Neural progenitor cell (in vitro differentiated cells): Measurements from ENCODE around the gene SAPCD1.

ENCODE experiments used
- EZH2 ChIP-seq: fragments of 200-600 bp; sonication (generic); IDR thresholded peaks from 2 replicates; pipeline ENCODE4 v1.6.1; 2017; ENCODE audit warnings: antibody characterized with exemption, mild to moderate bottlenecking, moderate library complexity
- EZH2phosphoT487 ChIP-seq: fragments of 200-600 bp; sonication (generic); IDR thresholded peaks from 2 replicates; pipeline ENCODE4 v1.6.1; 2017; ENCODE audit warnings: antibody characterized with exemption
- TF ChIP-seq, protein P1 (sequence below): fragments of 200-600 bp; sonication (generic); IDR thresholded peaks from 2 replicates; pipeline ENCODE4 v1.5.1; 2017; ENCODE audit warnings: antibody characterized with exemption, mild to moderate bottlenecking

DNA sequence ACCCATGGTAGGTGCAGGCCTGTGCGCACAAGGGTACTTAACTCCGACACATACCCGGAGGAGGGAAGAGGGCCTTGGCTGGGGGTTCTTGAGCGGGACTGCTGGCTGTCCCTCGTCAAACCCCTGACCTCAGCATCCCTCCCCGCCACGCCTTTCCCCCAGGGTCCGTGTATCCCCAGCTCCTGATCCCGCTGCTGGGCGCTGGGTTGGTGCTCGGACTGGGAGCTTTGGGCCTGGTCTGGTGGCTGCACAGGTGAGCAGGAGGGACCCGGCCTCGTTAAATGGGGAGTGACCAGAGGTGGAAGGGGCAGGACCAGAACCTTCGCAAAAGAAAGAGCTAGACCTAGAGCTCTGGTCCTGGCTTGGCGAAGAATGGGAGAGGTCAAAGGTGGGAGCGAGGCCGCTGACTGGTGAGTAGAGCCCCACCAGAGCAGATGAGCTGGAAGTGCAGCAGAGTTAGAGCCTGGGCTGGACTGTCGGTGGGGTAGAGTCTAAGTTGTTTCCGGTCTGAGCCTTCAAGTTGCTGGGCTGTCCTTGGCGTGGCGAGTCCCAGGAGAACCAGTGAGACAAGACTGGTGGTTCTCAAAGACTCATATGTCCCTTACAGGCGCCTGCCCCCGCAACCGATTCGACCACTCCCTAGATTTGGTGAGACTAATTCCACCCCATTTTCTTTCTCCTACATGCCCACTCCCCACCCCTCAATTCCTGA, 38.3 kb upstream of the SAPCD1 start:
- TF ChIP-seq, protein P1, sequence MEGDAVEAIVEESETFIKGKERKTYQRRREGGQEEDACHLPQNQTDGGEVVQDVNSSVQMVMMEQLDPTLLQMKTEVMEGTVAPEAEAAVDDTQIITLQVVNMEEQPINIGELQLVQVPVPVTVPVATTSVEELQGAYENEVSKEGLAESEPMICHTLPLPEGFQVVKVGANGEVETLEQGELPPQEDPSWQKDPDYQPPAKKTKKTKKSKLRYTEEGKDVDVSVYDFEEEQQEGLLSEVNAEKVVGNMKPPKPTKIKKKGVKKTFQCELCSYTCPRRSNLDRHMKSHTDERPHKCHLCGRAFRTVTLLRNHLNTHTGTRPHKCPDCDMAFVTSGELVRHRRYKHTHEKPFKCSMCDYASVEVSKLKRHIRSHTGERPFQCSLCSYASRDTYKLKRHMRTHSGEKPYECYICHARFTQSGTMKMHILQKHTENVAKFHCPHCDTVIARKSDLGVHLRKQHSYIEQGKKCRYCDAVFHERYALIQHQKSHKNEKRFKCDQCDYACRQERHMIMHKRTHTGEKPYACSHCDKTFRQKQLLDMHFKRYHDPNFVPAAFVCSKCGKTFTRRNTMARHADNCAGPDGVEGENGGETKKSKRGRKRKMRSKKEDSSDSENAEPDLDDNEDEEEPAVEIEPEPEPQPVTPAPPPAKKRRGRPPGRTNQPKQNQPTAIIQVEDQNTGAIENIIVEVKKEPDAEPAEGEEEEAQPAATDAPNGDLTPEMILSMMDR: no peak
- TF ChIP-seq EZH2phosphoT487: no peak
- TF ChIP-seq EZH2: no peak
